ENCODE results near the gene SFN.

DNA sequence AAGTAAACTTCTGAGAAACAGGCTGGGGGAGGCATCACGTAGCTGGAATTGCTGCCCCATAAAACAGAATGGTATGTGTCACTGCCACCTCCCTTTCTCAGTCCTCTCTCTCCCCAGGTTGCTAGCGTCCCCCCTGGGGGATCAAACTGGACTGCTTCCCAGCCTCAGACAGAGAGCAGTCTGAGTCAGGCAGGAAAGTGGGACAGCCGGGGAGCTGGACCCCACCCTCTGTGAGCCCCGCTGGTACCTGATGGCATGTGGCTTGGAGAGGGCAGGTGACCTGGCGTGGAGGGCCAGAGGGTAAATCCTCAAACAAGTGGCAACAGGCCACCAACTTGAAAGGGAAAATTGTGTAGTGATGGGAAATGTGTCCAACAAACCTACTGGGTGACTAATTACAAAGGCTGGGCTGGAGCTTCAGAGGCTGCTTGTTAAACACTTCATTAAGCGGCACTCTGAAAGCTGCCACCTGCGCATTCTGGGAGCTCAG, 1.0 kb upstream of the SFN start:
- TF ChIP-seq, protein P1, sequence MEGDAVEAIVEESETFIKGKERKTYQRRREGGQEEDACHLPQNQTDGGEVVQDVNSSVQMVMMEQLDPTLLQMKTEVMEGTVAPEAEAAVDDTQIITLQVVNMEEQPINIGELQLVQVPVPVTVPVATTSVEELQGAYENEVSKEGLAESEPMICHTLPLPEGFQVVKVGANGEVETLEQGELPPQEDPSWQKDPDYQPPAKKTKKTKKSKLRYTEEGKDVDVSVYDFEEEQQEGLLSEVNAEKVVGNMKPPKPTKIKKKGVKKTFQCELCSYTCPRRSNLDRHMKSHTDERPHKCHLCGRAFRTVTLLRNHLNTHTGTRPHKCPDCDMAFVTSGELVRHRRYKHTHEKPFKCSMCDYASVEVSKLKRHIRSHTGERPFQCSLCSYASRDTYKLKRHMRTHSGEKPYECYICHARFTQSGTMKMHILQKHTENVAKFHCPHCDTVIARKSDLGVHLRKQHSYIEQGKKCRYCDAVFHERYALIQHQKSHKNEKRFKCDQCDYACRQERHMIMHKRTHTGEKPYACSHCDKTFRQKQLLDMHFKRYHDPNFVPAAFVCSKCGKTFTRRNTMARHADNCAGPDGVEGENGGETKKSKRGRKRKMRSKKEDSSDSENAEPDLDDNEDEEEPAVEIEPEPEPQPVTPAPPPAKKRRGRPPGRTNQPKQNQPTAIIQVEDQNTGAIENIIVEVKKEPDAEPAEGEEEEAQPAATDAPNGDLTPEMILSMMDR (IDR thresholded peaks at IDR 0.05): no peak
- peak in 1 of 4 donors; percentile 16 for TF ChIP-seq POLR2A (IDR thresholded peaks at IDR 0.05)

Data from esophagus squamous epithelium (tissue), 4 donors.